Activated T-helper 2 cell treated with anti-CD3 and anti-CD28 coated beads, Interferon-gamma antibody, Interleukin-2, Interleukin-4, amounts not matched to agents 10 μg/mL and 5 μg/mL and 100 μg/mL, durations not matched to agents 14 hours and 24 hours and 36 hours (primary cell): ENCODE results near the gene STIP1. TPM values are rescaled to one million over a fixed set of nuclear protein-coding genes. Genes with fewer than 3 reads are reported as not detected.

Experiments used
- DNase-seq: peaks from one replicate; pipeline ENCODE4 v3.0.0; 2021; ENCODE audit warnings: low spot score
- H3K27ac Mint-ChIP-seq: one replicate; pipeline ENCODE4 v1.8.0; 2021; ENCODE audit warnings: mixed read lengths
- H3K27me3 Mint-ChIP-seq: one replicate; pipeline ENCODE4 v1.8.0; 2021; ENCODE audit warnings: low read depth, mixed read lengths
- H3K36me3 Mint-ChIP-seq: one replicate; pipeline ENCODE4 v1.8.0; 2021; ENCODE audit warnings: low read depth, mixed read lengths
- H3K4me1 Mint-ChIP-seq: one replicate; pipeline ENCODE4 v1.8.0; 2021; ENCODE audit warnings: low read depth, mixed read lengths
- H3K4me3 Mint-ChIP-seq: one replicate; pipeline ENCODE4 v1.8.0; 2021; ENCODE audit warnings: low read depth, mild to moderate bottlenecking, moderate library complexity, mixed read lengths
- H3K9me3 Mint-ChIP-seq: one replicate; pipeline ENCODE4 v1.8.0; 2021; ENCODE audit warnings: mixed read lengths
- intact Hi-C: fragments of 100-400 bp; cut with micrococcal nuclease; formaldehyde crosslinking; loops from one replicate; pipeline ENCODE4 v1.15.1; 2023
- total RNA-seq: library from RNA; stranded (reverse); gene quantifications from 2 replicates; pipeline ENCODE4 v1.2.3, GENCODE V29; 2022

The STIP1 gene
- total RNA-seq, 1 donor from 2014 or later: 484 TPM

GRCh38 chr11:64165481-64165841 is 20.5 kb upstream of the STIP1 start:
- Mint-ChIP-seq H3K36me3 (no peaks in the 10 kb centered on the region), H3K27me3 (no peaks in the 10 kb centered on the region), H3K9me3 (no peaks in the 10 kb centered on the region), H3K4me1 (peaks cover 2% of the 10 kb centered on the region), H3K27ac (no peak overlapping the region), H3K4me3 (peak overlapping the region; percentile 74)
- intact Hi-C loops: no loop called here
- no peak for DNase-seq

- no peaks in the 10 kb centered on the region for H3K27me3 Mint-ChIP-seq
- no peaks in the 10 kb centered on the region for H3K9me3 Mint-ChIP-seq
- no peaks in the 10 kb centered on the region for H3K36me3 Mint-ChIP-seq
- H3K4me3 Mint-ChIP-seq: peak within 1 kb of the TSS; percentile 91
- H3K4me1 Mint-ChIP-seq: peaks cover 2% of the 10 kb centered on the region
- intact Hi-C loops: loop anchor here (2.0 kb wide), 1 partner anchor 19 kb away; no protein-coding TSS in a partner anchor
- peak; percentile 73 for DNase-seq
- peak within 1 kb of the TSS; percentile 69 for H3K27ac Mint-ChIP-seq
These were observed 19.9 kb upstream of the STIP1 start, which contains the start of gene MACROD1 for GRCh38 chr11:64165842-64166635. Gene MACROD1, minus strand, starts transcription at chr11:64166113. Its CDS starts 119 bp downstream, at chr11:64165994.

- intact Hi-C loops: no loop called here
- H3K27me3 Mint-ChIP-seq: no peaks in the 10 kb centered on the region
- peaks cover 8% of the 10 kb centered on the region for H3K36me3 Mint-ChIP-seq
- H3K27ac Mint-ChIP-seq: no peak overlapping the region
- DNase-seq: no peak
- H3K9me3 Mint-ChIP-seq: peaks cover 6% of the 10 kb centered on the region
- no peak overlapping the region for H3K4me3 Mint-ChIP-seq
- H3K4me1 Mint-ChIP-seq: peaks cover 2% of the 10 kb centered on the region
These were observed 15.6 kb upstream of the STIP1 start for GRCh38 chr11:64170419-64170818.

- H3K36me3 Mint-ChIP-seq: peaks cover 16% of the 10 kb centered on the region
- H3K27ac Mint-ChIP-seq: no peak overlapping the region
- no peak for DNase-seq
- H3K4me3 Mint-ChIP-seq: no peak overlapping the region
- intact Hi-C loops: no loop called here
- H3K27me3 Mint-ChIP-seq: no peaks in the 10 kb centered on the region
- H3K9me3 Mint-ChIP-seq: peaks cover 6% of the 10 kb centered on the region
- H3K4me1 Mint-ChIP-seq: peaks cover 15% of the 10 kb centered on the region
These were observed 12.2 kb upstream of the STIP1 start for GRCh38 chr11:64173616-64174355.

GRCh38 chr11:64176751-64177150 is 9.2 kb upstream of the STIP1 start:
- intact Hi-C loops: no loop called here
- Mint-ChIP-seq H3K27ac (no peak overlapping the region), H3K36me3 (peaks cover 19% of the 10 kb centered on the region), H3K4me3 (no peak overlapping the region), H3K4me1 (peaks cover 20% of the 10 kb centered on the region), H3K9me3 (peaks cover 6% of the 10 kb centered on the region), H3K27me3 (no peaks in the 10 kb centered on the region)
- no peak for DNase-seq

GRCh38 chr11:64178203-64178602 is 7.8 kb upstream of the STIP1 start:
- H3K4me1 Mint-ChIP-seq: peaks cover 26% of the 10 kb centered on the region
- no peak overlapping the region for H3K4me3 Mint-ChIP-seq
- H3K9me3 Mint-ChIP-seq: peaks cover 6% of the 10 kb centered on the region
- H3K27ac Mint-ChIP-seq: no peak overlapping the region
- no peaks in the 10 kb centered on the region for H3K27me3 Mint-ChIP-seq
- peaks cover 22% of the 10 kb centered on the region for H3K36me3 Mint-ChIP-seq
- DNase-seq: no peak
- intact Hi-C loops: no loop called here

- Mint-ChIP-seq H3K4me3 (no peak overlapping the region), H3K36me3 (peaks cover 16% of the 10 kb centered on the region), H3K27ac (no peak overlapping the region), H3K4me1 (peaks cover 33% of the 10 kb centered on the region), H3K9me3 (peaks cover 3% of the 10 kb centered on the region), H3K27me3 (no peaks in the 10 kb centered on the region)
- DNase-seq: no peak
- intact Hi-C loops: no loop called here
These were observed 6.9 kb upstream of the STIP1 start for GRCh38 chr11:64178951-64179639.

GRCh38 chr11:64180891-64181290 is 5.1 kb upstream of the STIP1 start:
- peaks cover 35% of the 10 kb centered on the region for H3K4me1 Mint-ChIP-seq
- H3K9me3 Mint-ChIP-seq: no peaks in the 10 kb centered on the region
- no peak overlapping the region for H3K27ac Mint-ChIP-seq
- no peak for DNase-seq
- H3K36me3 Mint-ChIP-seq: peaks cover 15% of the 10 kb centered on the region
- intact Hi-C loops: no loop called here
- no peaks in the 10 kb centered on the region for H3K27me3 Mint-ChIP-seq
- H3K4me3 Mint-ChIP-seq: no peak overlapping the region

- DNase-seq: peak; percentile 44
- H3K27ac Mint-ChIP-seq: no peak overlapping the region
- H3K9me3 Mint-ChIP-seq: no peaks in the 10 kb centered on the region
- no peak overlapping the region for H3K4me3 Mint-ChIP-seq
- H3K27me3 Mint-ChIP-seq: no peaks in the 10 kb centered on the region
- H3K4me1 Mint-ChIP-seq: peaks cover 33% of the 10 kb centered on the region
- peaks cover 17% of the 10 kb centered on the region for H3K36me3 Mint-ChIP-seq
- intact Hi-C loops: no loop called here
These were observed 4.2 kb upstream of the STIP1 start for GRCh38 chr11:64181506-64182411.

GRCh38 chr11:64183890-64184289 is 2.1 kb upstream of the STIP1 start:
- peak overlapping the region; percentile 62 for H3K4me3 Mint-ChIP-seq
- H3K27ac Mint-ChIP-seq: no peak overlapping the region

GRCh38 chr11:64185175-64185692 is 737 bp upstream of the STIP1 start:
- no peaks in the 10 kb centered on the region for H3K9me3 Mint-ChIP-seq
- no peak for DNase-seq
- H3K27ac Mint-ChIP-seq: peak overlapping the region; percentile 91
- intact Hi-C loops: loop anchor here (2.0 to 5.0 kb wide), 2 partner anchors 18 to 42 kb away; partner anchors contain the start of genes MACROD1, NUDT22 and TRPT1
- H3K4me1 Mint-ChIP-seq: peaks cover 30% of the 10 kb centered on the region
- H3K36me3 Mint-ChIP-seq: peaks cover 28% of the 10 kb centered on the region
- peak overlapping the region; percentile 94 for H3K4me3 Mint-ChIP-seq
- H3K27me3 Mint-ChIP-seq: no peaks in the 10 kb centered on the region

More at GRCh38 chr11:64183890-64184289, 2.1 kb upstream of the STIP1 start:
- H3K9me3 Mint-ChIP-seq: no peaks in the 10 kb centered on the region
- no peak for DNase-seq
- intact Hi-C loops: loop anchor here (1.0 to 2.0 kb wide), 2 partner anchors 17 to 62 kb away; partner anchors contain the start of genes MACROD1 and PPP1R14B
- no peaks in the 10 kb centered on the region for H3K27me3 Mint-ChIP-seq
- H3K36me3 Mint-ChIP-seq: peaks cover 19% of the 10 kb centered on the region
- peaks cover 25% of the 10 kb centered on the region for H3K4me1 Mint-ChIP-seq
